NCI-H1048 (cell line): Measurements from ENCODE around the gene UBXN7.
"Not testable (repeated sequence)": the region's sequence is repeated elsewhere in the genome, so short reads cannot be mapped to it uniquely, and the experiment has no call there.

Source experiments
- DNase-seq: peaks from one replicate; lab custom pipeline; 2025; lab: John Stamatoyannopoulos, UW

UBXN7 gene

GRCh38 chr3:196419386-196419785, 12.8 kb downstream of the UBXN7 start:
- DNase-seq: no peak

DNA sequence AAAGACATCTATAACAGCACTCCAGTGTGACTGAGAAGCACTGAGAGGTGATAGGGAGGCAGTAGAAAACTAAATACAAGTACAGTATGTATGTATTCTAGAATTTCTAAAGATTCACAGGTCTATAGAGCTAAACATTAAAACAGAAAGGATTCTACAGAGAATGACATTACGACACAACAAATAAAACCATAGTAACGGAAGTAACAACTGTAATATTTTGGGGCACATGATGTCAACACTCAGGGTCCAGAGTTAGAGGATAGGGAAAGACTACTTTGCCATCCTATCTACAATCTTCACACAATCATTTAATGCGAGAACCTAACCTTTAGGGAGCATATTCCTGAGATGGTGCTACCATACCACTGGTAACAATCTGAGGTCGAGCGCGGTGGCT, 13.6 kb downstream of the UBXN7 start:
- DNase-seq: no peak

DNA sequence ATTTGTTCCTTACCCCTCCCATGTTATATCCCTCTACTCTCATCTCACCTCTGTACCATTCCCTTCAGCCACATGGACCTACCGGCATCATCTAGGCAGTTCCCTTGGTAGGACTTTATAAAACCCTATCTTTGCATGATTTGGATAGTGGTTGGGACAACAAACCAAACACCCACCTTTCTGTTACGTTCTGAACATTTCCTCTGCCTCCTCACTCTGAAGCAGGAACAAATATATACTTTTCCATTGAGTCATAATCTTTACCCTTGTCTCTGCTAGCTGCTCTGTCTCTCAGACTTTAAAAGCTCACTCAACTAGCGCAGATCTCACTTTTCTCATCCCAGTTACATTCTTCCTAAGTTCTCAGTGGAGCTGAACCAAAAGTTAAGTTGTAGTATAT, 17.8 kb downstream of the UBXN7 start:
- no peak for DNase-seq

DNA sequence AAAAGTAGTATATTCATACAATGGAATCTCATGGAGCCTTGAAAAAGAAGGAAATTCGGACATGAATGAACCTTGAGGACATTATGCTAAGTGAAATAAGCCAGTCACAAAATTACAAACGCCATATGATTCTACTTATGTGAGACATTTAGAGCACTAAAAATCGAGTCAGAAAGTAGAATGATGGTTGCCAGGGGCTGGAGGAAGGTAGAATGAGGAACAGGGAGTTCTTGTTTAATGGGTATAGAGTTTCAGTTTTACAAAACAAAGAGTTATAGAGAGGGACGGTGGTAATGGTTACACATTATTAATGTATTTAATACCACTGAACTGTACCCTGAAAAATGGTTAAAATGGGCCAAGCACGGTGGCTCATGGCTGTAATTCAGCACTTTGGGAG, 19.5 kb downstream of the UBXN7 start:
- DNase-seq: no peak

DNA sequence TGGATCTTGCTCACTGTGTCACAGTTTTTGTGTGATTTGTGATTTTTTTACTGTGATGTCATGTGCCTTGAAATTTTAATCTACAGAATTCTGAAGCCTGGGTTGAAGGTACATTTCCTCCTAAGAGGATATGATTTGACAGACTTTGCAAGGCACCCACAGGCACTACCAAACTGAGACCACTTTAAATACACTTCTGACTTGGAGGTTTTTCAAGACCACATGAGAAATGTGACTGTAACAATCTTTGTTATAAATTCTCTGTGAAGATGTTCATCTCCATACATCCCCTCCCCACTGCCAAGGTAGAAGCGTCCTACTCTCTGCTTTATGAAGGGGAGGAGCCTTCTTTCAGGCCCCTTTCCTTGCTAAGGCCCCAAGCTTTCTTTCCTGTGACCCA, 22.8 kb downstream of the UBXN7 start:
- DNase-seq: no peak

GRCh38 chr3:196408565-196409300, 23.5 kb downstream of the UBXN7 start:
- DNase-seq: no peak

GRCh38 chr3:196406811-196407470, 25.3 kb downstream of the UBXN7 start:
- no peak for DNase-seq

DNA sequence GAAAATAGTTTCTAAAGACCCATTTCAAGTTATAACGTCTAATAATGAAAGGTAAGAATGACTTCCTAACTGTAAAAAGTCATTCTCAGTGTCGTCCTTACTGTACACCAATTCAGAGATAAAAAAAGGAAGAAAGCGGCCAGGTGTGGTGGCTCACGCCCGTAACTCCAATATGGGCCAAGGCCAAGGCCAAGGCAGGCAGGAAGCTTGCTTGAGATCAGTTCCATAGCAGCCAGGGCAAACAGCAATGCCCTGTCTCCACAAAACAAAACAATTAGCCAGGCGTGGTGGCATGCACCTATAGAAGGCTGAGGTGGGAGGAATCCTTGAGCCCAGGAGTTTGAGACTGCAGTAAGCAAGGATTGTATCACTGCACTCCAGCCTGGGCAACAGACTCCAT, 31.9 kb downstream of the UBXN7 start:
- no peak for DNase-seq

DNA sequence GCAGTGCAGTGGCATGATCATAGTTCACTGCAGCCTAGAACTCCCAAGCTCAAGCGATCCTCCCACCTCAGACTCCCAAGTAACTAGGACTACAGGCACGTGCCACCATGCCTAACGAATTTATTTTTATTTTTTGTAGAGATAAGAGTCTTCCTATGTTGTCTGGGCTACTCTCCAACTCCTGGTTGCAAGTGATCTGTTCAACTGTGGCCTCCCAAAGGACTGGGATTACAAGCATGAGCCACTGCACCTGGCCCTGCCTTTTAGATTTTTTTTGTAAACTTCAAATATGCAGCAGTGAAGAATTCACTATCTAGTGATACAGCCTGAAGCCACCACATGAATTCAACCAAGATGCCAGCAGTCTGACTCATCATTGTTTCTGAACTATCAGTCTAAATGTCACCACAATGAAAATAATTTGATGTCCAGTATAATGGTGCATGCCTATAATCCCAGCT, 32.7 kb downstream of the UBXN7 start:
- DNase-seq: no peak

DNA sequence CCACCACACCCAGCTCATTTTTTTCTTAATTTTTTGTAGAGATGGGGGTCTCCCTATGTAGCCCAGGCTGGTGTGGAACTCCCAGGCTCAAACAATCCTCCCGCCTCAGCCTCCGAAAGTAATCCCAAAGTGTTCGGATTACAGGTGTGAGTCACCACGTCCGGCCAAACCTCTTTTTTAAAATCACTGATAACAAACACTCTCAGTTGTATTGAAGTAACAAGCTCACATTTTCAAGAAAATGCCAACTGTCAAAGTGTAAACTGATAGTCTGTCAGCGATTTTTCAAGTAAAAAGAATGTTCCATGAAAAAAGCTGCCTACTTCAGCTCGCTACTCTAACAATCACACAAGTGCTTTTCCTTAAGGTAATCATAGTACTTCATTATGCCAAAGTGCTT, 33.4 kb downstream of the UBXN7 start:
- DNase-seq: no peak

GRCh38 chr3:196397941-196398340, 34.3 kb downstream of the UBXN7 start:
- DNase-seq: no peak

DNA sequence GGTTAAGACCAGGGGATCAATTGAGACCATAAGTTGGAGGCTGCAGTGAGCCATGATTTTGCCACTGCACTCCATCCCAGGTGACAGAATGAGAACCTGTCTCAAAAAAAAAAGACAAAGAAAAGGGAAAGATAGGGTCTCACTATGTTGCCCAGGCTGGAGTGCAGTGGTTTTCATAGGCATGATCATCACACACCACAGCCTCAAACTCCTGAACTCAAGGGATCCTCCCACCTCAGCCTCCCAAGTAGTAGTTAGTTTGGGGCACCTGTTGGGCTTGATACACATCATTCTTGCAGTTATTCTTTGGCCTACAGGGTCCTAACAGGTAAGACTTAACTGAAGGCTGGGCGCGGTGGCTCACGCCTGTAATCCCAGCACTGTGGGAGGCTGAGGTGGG, 42.1 kb downstream of the UBXN7 start:
- no peak for DNase-seq

DNA sequence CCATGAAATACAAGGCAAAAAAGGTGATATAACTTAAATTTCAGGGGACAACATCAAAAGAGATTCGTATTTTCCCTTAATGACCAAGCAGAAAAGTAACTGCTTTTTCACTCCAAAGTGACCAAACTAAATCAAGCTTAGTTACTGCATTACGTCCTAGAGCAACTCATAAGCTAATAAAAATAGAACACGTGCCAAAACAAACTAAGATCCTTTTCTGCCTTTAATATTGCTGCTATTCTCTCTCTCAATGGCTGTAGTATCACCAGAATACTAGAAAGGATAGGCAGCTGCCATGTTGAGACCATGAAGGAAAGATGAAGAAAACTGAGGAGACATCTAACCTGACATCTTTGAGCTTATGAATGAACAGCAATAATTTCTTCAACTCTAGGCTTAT, 43.3 kb downstream of the UBXN7 start:
- DNase-seq: no peak

GRCh38 chr3:196387941-196388340, 44.3 kb downstream of the UBXN7 start:
- not testable (repeated sequence) for DNase-seq

- not testable (repeated sequence) for DNase-seq
Observed at GRCh38 chr3:196386797-196387196, 45.4 kb downstream of the UBXN7 start.

DNA sequence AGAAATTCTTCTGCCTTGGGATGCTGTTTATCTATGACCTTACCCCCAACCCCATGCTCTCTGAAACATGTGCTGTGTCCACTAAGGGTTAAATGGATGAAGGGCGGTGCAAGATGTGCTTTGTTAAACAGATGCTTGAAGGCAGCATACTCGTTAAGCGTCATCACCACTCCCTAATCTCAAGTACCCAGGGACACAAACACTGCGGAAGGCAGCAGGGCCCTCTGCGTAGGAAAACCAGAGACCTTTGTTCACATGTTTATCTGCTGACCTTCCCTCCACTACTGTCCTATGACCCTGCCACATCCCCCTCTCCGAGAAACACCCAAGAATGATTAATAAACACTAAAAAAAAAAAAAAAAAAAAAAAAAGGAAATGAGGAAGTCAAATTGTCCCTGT, 46.2 kb downstream of the UBXN7 start:
- not testable (repeated sequence) for DNase-seq

- DNase-seq: not testable (repeated sequence)
Observed at GRCh38 chr3:196385446-196385845, 46.8 kb downstream of the UBXN7 start.

DNA sequence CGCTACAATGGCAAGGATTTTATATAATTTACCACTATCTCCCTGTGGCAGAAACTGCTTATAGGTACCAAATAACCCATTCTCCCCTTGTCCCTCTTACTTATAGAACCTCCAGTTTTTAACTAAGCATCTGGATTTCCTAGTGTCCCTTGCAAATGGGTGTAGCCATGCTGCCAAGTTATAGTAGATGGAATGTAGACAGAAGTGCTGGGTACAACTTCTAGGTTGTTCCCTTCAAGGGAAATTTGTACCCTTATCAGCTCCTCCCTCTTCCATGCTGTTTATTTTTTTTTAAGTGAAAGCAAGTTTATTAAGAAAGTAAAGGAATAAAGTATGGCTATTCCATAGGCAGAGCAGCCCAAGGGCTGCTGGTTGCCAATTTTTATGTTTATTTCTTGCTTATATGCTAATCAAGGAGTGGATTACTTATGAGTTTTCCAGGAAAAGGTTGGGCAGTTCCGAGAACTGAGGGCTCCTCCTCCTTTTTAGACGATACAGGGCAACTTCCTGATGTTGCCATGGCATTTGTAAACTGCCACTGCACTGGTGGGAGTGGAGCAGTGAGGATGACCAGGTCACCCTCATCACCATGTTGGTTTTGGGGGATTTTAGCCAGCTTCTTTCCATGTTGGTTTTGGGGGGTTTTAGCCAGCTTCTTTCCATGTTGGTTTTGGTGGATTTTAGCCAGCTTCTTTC, 53.9 kb downstream of the UBXN7 start:
- DNase-seq: no peak

GRCh38 chr3:196377321-196377720, 54.9 kb downstream of the UBXN7 start:
- DNase-seq: no peak

DNA sequence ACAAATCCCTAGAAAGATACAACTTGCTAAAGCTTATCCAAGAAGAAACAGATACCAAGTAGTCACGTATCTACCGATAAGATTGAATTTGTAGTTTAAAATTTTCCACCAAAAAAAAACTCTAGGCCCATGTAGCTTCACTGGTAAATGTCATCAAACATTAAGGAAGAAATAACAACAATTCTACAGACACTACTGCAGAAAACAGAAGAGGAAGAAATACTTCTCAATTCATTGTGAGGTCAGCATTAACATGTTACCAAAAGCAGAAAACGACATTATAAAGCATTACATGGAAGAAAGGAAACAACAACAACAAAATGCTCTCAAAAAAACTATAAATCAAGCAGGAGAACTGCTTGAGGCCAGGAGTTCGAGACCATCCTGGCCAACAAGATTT, 66.5 kb downstream of the UBXN7 start:
- no peak for DNase-seq

- DNase-seq: no peak
Observed at GRCh38 chr3:196360586-196360985, 71.6 kb downstream of the UBXN7 start.

DNA sequence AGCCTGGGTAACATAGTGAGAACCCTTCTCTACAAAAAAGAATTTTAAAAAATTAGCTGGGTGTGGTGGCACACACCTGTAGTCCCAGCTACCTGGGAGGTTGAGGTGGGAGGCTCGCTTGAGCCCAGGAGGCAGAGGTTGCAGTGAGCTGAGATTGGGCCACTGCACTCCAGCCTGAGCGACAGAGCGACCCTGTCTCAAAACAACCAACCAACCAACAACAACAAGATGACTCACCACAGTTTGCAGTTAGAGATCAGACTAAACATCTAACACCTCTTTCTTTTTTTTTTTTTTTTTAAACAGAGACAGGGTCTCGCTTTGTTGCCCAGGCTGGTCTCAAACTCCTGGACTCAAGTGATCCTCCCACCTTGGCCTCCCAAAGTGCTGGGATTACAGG, 73.7 kb downstream of the UBXN7 start:
- not testable (repeated sequence) for DNase-seq

GRCh38 chr3:196357905-196358304, 74.3 kb downstream of the UBXN7 start:
- no peak for DNase-seq
